Prostate gland (tissue), 2 donors: Measurements from ENCODE around the gene HDAC2. TPM values are rescaled to one million over a fixed set of nuclear protein-coding genes. Genes with fewer than 3 reads are reported as not detected.
"Not testable (repeated sequence)": the region's sequence is repeated elsewhere in the genome, so short reads cannot be mapped to it uniquely, and the experiment has no call there.

Experiments used
- DNase-seq: peaks from one replicate; pipeline ENCODE4 v3.0.0-alpha.2; 2019; ENCODE audit warnings: low spot score
- H3K27ac ChIP-seq, 2 donors: fragments of 200-600 bp; sonication (generic); 2 replicates each; pipeline ENCODE4 v1.5.1; 2017 to 2019
- H3K27me3 ChIP-seq: fragments of 200-600 bp; sonication (generic); replicated peaks from 2 replicates; pipeline ENCODE4 v1.5.1; 2019; ENCODE audit not compliant: insufficient read depth
- H3K36me3 ChIP-seq, 2 donors: fragments of 200-600 bp; sonication (generic); 1 replicate in 1 of 2; 2 replicates in 1 of 2; pipeline versions ENCODE4 v1.5.1 to v1.8.1; 2017 to 2019
- H3K4me1 ChIP-seq: fragments of 200-600 bp; sonication (generic); replicated peaks from 2 replicates; pipeline ENCODE4 v1.5.1; 2019
- H3K4me3 ChIP-seq, 2 donors: fragments of 200-600 bp; sonication (generic); 2 replicates each; pipeline ENCODE4 v1.5.1; 2017 to 2019
- H3K9me3 ChIP-seq: fragments of 200-600 bp; sonication (generic); 2 replicates; pipeline ENCODE4 v1.5.1; 2017
- CTCF ChIP-seq, 4 experiments: fragments of 200-600 bp in 2 of 4; fragments of 450-650 bp in 2 of 4; sonication (generic) in 2 of 4; IDR thresholded peaks; 1 replicate in 3 of 4; 2 replicates in 1 of 4; pipeline ENCODE4 v1.5.1; 2016 to 2019; ENCODE audit warnings: antibody characterized with exemption in 4 of 4, mild to moderate bottlenecking in 2 of 4, moderate library complexity in 2 of 4
- POLR2A ChIP-seq: fragments of 450-650 bp; IDR thresholded peaks from one replicate; pipeline ENCODE4 v1.6.1; 2016; ENCODE audit warnings: antibody characterized with exemption, mild to moderate bottlenecking
- POLR2AphosphoS5 ChIP-seq: sonication (generic); formaldehyde crosslinking; IDR thresholded peaks from one replicate; pipeline ENCODE4 v1.6.1; 2017; ENCODE audit warnings: antibody characterized with exemption
- WGBS: methylation state at CpG from one replicate; pipeline ENCODE4 v1.1.5; 2018; 5-methylcytosine and 5-hydroxymethylcytosine counted together
- intact Hi-C: fragments of 100-400 bp; cut with DNase I; formaldehyde crosslinking; loops from one replicate; pipeline ENCODE4 v1.14.2; 2022
- total RNA-seq, 2 donors: library from RNA; depleted of rRNA; stranded (reverse); fragments of >200 nt; gene quantifications; one replicate each; pipeline ENCODE4 v1.1.0, GENCODE V29; 2016

HDAC2 gene
- total RNA-seq, 2 donors from 2014 or later = 39.6 to 86.0 TPM

- Histone ChIP-seq H3K27ac (no peak overlapping the region), H3K27me3 (no peaks in the 10 kb centered on the region), H3K4me1 (no peaks in the 10 kb centered on the region), H3K4me3 (no peak overlapping the region), H3K9me3 (no peaks in the 10 kb centered on the region), H3K36me3 (no peaks in the 10 kb centered on the region)
- DNase-seq = no peak
- intact Hi-C loops = no loop called here
- TF ChIP-seq POLR2AphosphoS5 (no peak), POLR2A (no peak), CTCF (IDR thresholded peaks at IDR 0.05) (no peak)
These were observed 18.7 kb upstream of the HDAC2 start for GRCh38 chr6:113989675-113990074.

GRCh38 chr6:113982675-113983074 is 11.7 kb upstream of the HDAC2 start:
- intact Hi-C loops = not testable (repeated sequence)

GRCh38 chr6:113982055-113982550 is 11.2 kb upstream of the HDAC2 start:
- no peak overlapping the region for H3K27ac ChIP-seq
- H3K9me3 ChIP-seq = no peaks in the 10 kb centered on the region
- H3K36me3 ChIP-seq = no peaks in the 10 kb centered on the region
- no peak for DNase-seq
- H3K4me3 ChIP-seq = no peak overlapping the region
- H3K4me1 ChIP-seq = no peaks in the 10 kb centered on the region
- 96% methylated on average over 2 of the region's 2 CpGs for WGBS
- TF ChIP-seq POLR2AphosphoS5 = no peak
- TF ChIP-seq POLR2A = no peak
- no peak for TF ChIP-seq CTCF (IDR thresholded peaks at IDR 0.05)
- H3K27me3 ChIP-seq = no peaks in the 10 kb centered on the region
- intact Hi-C loops = no loop called here

More at GRCh38 chr6:113982675-113983074, 11.7 kb upstream of the HDAC2 start:
- not testable (repeated sequence) for DNase-seq, H3K27me3 ChIP-seq, H3K4me1 ChIP-seq, H3K27ac ChIP-seq, H3K9me3 ChIP-seq, H3K4me3 ChIP-seq, H3K36me3 ChIP-seq
- WGBS = 92% methylated on average over 5 of the region's 5 CpGs

GRCh38 chr6:113980937-113981554 is 10.1 kb upstream of the HDAC2 start:
- H3K27me3 ChIP-seq = no peaks in the 10 kb centered on the region
- TF ChIP-seq POLR2A (no peak), CTCF (IDR thresholded peaks at IDR 0.05) (peak in 1 of 4 experiments; percentile 14)
- H3K4me3 ChIP-seq = no peak overlapping the region
- WGBS = 94% methylated on average over 4 of the region's 4 CpGs
- no peaks in the 10 kb centered on the region for H3K4me1 ChIP-seq
- DNase-seq = no peak
- H3K27ac ChIP-seq = no peak overlapping the region
- H3K36me3 ChIP-seq = no peaks in the 10 kb centered on the region
- H3K9me3 ChIP-seq = no peaks in the 10 kb centered on the region
- intact Hi-C loops = no loop called here

- Histone ChIP-seq H3K27ac (no peak overlapping the region), H3K4me3 (no peak overlapping the region), H3K4me1 (no peaks in the 10 kb centered on the region), H3K9me3 (no peaks in the 10 kb centered on the region), H3K27me3 (no peaks in the 10 kb centered on the region), H3K36me3 (no peaks in the 10 kb centered on the region)
- intact Hi-C loops = no loop called here
- 10% methylated on average over 1 of the region's 1 CpG for WGBS
- TF ChIP-seq CTCF (IDR thresholded peaks at IDR 0.05) (no peak), POLR2A (no peak), POLR2AphosphoS5 (no peak)
- DNase-seq = no peak
These were observed 9.0 kb upstream of the HDAC2 start for GRCh38 chr6:113979937-113980336.
